HEK293 (cell line): ENCODE data around the gene YARS2.

ENCODE experiments used
- ATF2 ChIP-seq: fragments of 450-650 bp; formaldehyde crosslinking; IDR thresholded peaks from 2 replicates; pipeline ENCODE4 v1.5.1; 2016; ENCODE audit warnings: missing biosample characterization, missing genetic modification characterization, low read depth
- CTCF ChIP-seq: fragments of 450-650 bp; formaldehyde crosslinking; IDR thresholded peaks from 2 replicates; pipeline ENCODE4 v1.5.1; 2016; ENCODE audit warnings: missing biosample characterization, missing genetic modification characterization
- KLF10 ChIP-seq: fragments of 450-650 bp; IDR thresholded peaks from 2 replicates; pipeline ENCODE4 v1.5.1; 2018; ENCODE audit warnings: missing biosample characterization, mild to moderate bottlenecking, missing genetic modification characterization
- ZBTB7A ChIP-seq: fragments of 450-650 bp; formaldehyde crosslinking; IDR thresholded peaks from 2 replicates; pipeline ENCODE4 v1.5.1; 2016; ENCODE audit warnings: low read depth, missing biosample characterization, missing genetic modification characterization

GRCh38 chr12:32698285-32698684 lies 57.4 kb downstream of the YARS2 start:
- TF ChIP-seq ATF2 (no peak), ZBTB7A (tag by site-specific recombination) (no peak), KLF10 (no peak), CTCF (no peak)
